ENCODE results near the gene LCE5A.

The LCE5A gene

DNA sequence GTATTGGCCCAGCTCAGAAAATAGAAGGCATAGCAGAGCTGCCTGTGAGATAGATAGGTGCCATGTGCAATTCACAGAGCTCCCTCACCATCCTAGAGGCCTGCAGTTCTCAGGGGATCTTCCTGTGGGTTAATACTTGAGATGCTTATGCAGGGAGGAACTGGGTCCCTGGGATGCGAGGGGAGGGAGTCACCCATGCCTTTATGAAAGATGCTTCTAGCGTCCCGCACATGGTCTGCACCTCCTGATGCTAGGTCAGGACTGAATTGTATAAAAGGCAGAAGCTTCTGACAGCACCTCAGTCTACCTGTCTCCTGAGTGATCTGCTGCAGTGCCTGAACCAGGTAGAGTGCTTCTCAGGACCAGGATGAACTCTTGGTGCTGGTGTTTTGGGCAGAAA is at the start of gene LCE5A:
LCE5A (plus strand) TSS at position 301 of the 400 bp plus-strand sequence. CDS start 732 bp downstream, outside the sequence.
- no peak for TF ChIP-seq CTCF (conservative IDR thresholded peaks at IDR 0.05)
- no peak within 1 kb of the TSS for H3K27ac ChIP-seq

DNA sequence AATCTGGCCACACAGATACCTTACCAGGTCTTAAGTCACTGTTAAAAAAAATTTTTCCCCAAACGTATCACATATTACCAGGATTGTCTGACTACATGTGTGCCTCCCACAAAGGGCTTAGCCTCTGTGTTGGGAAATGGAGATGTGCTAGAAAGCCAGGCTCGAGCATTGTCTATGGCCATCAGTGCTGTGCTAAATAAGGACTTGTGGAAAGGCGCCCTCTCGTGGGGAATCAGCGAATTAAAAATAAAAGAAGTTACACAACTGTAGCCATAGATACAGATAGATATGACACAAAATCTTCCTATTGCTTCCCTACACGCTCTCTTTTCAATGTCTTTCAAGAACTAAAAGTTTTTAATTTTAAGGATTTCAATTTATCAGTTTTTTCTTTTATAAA is 49.1 kb upstream of the LCE5A start:
- H3K27ac ChIP-seq, result no peak overlapping the region
- TF ChIP-seq CTCF (conservative IDR thresholded peaks at IDR 0.05), result peak; percentile 89

- no peak overlapping the region for H3K27ac ChIP-seq
- no peak for TF ChIP-seq CTCF (conservative IDR thresholded peaks at IDR 0.05)
Observed at GRCh38 chr1:152462636-152463035, 48.0 kb upstream of the LCE5A start.

GRCh38 chr1:152466217-152466616 is 44.4 kb upstream of the LCE5A start:
- TF ChIP-seq CTCF (conservative IDR thresholded peaks at IDR 0.05), result no peak
- H3K27ac ChIP-seq, result no peak overlapping the region

DNA sequence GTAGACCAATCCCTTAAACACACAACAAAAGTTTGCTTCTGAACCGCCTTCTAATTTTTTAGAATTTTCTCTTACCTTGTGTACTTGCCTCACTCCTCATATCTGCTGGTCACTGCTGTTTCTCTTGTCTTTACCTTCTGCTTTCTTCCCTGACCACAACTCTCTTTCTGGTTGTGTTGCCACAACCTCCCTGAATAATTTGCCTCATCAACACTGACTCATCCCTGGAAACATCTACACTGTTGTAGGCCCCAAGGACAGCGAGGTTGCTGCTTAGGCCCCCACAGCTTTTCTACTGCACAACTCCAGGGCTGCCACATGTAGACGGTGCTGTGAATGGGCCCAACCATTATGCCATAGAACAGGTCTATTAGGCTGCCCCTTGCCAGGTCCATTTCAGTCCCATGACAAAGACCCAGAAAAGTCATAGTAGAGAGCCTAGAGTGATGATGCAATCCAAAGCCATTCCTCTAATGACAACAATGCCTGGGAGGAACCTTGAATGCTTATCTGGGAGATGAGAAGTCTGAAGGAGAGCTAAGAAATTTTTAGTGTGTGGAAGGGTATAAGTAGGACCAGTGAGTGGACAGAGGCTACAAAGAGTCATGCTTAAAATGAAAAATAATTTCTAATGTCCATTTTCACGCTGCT is 36.6 kb upstream of the LCE5A start:
- TF ChIP-seq CTCF (conservative IDR thresholded peaks at IDR 0.05), result no peak
- H3K27ac ChIP-seq, result no peak overlapping the region

DNA sequence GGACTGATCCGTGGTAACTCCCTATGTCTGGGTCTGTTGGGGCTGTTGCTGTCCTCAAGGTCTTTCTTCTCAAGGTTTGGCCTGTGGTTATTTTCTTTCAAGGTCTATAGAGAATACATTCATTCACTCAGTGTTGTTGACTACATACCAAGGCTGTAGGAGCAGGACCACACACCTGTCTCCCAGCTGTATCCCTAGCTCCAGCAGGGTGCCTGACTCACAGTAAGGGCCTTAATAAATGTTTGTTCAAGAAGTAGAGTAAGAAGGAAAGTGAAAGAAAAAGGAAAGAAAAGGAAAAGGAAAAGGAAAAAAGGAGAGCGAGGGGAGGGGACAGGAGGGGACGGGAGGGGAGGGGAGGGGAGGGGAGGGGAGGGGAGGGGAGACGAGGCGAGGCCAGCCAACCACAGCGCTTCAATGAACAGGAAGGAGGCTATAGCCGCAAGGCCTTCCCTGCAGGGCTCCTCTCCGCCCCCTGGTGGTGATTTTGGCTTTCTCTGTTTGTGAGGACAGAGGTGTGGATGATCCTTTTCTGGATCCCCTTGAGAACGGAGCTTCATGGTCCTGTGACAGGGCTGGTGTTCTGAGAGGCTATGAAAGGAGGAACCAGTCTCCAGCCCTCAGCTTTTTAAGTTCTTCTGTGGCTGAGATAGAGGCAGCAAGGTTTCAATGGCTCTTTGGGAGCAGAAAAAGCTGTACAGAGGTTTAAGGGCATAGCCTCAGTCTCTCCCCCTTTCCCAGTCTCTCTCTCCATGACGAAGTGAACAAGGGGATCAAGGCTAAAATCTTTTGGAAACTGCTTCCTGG is 30.6 kb upstream of the LCE5A start:
- no peak overlapping the region for H3K27ac ChIP-seq
- TF ChIP-seq CTCF (conservative IDR thresholded peaks at IDR 0.05), result 0 out of 2 replicates have a peak, but pooled peaks have one; percentile 27

DNA sequence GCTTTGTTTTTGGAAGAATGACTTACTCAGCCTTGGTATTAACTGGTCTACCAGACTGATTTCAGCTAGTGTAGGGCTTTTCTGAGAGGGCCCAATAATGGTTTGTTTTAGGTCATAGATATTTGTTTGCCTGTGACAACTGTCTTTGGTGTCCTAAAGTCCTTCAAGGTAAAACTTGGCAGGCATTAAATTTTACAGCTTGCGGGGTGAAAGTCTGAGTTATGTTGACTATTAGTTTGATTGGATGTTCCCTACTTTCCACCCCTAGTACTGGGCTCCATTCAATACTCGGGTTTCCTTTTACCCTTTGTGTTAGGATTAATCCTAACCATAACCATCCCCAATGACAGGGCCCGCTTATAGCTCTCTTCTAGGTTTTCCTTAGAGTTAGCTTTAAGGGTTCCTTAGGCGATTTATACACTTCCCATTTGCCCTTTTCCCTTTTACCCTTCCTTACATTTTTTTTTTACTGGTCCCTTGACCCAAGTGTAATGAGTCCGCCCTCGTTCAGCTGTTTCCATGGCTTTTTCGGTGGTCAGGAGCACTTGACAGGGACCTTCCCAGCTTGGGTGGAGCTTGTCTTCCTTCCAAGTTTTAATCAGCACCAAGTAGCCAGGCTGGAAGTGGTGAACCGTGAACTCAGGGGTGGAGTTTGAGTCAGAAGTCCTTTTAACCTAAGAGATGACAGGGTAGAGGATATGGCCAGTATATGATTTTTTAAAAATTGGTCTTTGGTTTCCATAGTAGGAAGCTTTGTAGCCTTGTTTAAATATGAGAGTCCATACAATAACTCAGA is 28.5 kb upstream of the LCE5A start:
- no peak for TF ChIP-seq CTCF (conservative IDR thresholded peaks at IDR 0.05)
- H3K27ac ChIP-seq, result no peak overlapping the region
